SU-DHL-6 (cell line): ENCODE measurements around the gene FKBP5.

ENCODE experiments used
- H2AFZ ChIP-seq: fragments of 200-600 bp; sonication (generic); 2 replicates; pipeline ENCODE4 v1.6.1; 2014; ENCODE audit warnings: low read depth, mild to moderate bottlenecking, moderate library complexity, mixed read lengths, antibody characterized with exemption, low read length; ENCODE audit not compliant: severe bottlenecking
- H3F3A ChIP-seq: fragments of 200-600 bp; shearing (Covaris generic); 2 replicates; pipeline ENCODE4 v1.6.0; 2016; ENCODE audit warnings: antibody characterized with exemption, mild to moderate bottlenecking; ENCODE audit not compliant: insufficient read depth
- H3K27ac ChIP-seq: fragments of 200-600 bp; sonication (generic); 2 replicates; pipeline ENCODE4 v1.5.1; 2016; ENCODE audit warnings: low read depth, mild to moderate bottlenecking, low read length, moderate library complexity, mixed read lengths
- H3K27me3 ChIP-seq: fragments of 200-600 bp; sonication (generic), shearing (Covaris generic); 2 replicates; pipeline ENCODE4 v1.6.0; 2014; ENCODE audit warnings: mild to moderate bottlenecking, low read length
- H3K36me3 ChIP-seq: fragments of 200-600 bp; sonication (generic); 2 replicates; pipeline ENCODE4 v1.6.1; 2014; ENCODE audit warnings: mild to moderate bottlenecking, low read length, mixed read lengths
- H3K4me2 ChIP-seq: fragments of 300-600, 200-600 bp; shearing (Covaris generic), sonication (generic); 2 replicates; pipeline ENCODE4 v1.6.0; 2014; ENCODE audit warnings: low read length, low read depth, mild to moderate bottlenecking; ENCODE audit not compliant: poor library complexity, severe bottlenecking
- H3K4me3 ChIP-seq: fragments of 200-600 bp; sonication (generic); 2 replicates; pipeline ENCODE4 v1.5.1; 2014; ENCODE audit warnings: antibody characterized with exemption, low read length, mild to moderate bottlenecking, mixed read lengths; ENCODE audit not compliant: insufficient read depth, poor library complexity, severe bottlenecking
- H3K79me2 ChIP-seq: fragments of 200-600 bp; sonication (generic); 2 replicates; pipeline ENCODE4 v1.6.1; 2014; ENCODE audit warnings: mild to moderate bottlenecking, low read length, moderate library complexity; ENCODE audit not compliant: insufficient read depth
- H3K9ac ChIP-seq: fragments of 200-600 bp; sonication (generic); 2 replicates; pipeline ENCODE4 v1.7.0; 2014; ENCODE audit warnings: mild to moderate bottlenecking, low read length
- H3K9me2 ChIP-seq: fragments of 200-600 bp; sonication (generic); replicated peaks from 2 replicates; pipeline ENCODE4 v1.6.1; 2014; ENCODE audit warnings: low read length; ENCODE audit not compliant: insufficient read depth
- H3K9me3 ChIP-seq: fragments of 200-600 bp; sonication (generic); 2 replicates; pipeline ENCODE4 v1.6.1; 2014; ENCODE audit warnings: low read length, mixed read lengths; ENCODE audit not compliant: insufficient read depth
- H4K20me1 ChIP-seq: fragments of 200-600 bp; sonication (generic); 2 replicates; pipeline ENCODE4 v1.6.1; 2014; ENCODE audit warnings: low read depth, mild to moderate bottlenecking, antibody characterized with exemption, low read length, moderate library complexity, mixed read lengths
- CTCF ChIP-seq: fragments of 200-600 bp; sonication (generic); IDR thresholded peaks from one replicate; pipeline ENCODE4 v1.5.1; 2017; ENCODE audit warnings: antibody characterized with exemption, mild to moderate bottlenecking, low read length, moderate library complexity; ENCODE audit not compliant: insufficient read depth, poor library complexity, severe bottlenecking
- EZH2phosphoT487 ChIP-seq: fragments of 200-600 bp; sonication (generic), shearing (Covaris generic); conservative IDR thresholded peaks from 2 replicates; pipeline ENCODE4 v1.6.1; 2018; ENCODE audit warnings: mild to moderate bottlenecking, antibody characterized with exemption, low read length, moderate library complexity, mixed read lengths

The FKBP5 gene

GRCh38 chr6:35596448-35597442, 92.0 kb downstream of the FKBP5 start:
- Histone ChIP-seq H3K36me3 (peaks cover 42% of the 10 kb centered on the region), H3K9me2 (no peaks in the 10 kb centered on the region), H3K9ac (no peak overlapping the region), H3K4me2 (no peak overlapping the region), H3F3A (peaks cover 10% of the 10 kb centered on the region; the same call in 1 of the 2 replicates), H3K27ac (no peak overlapping the region), H3K4me3 (no peak overlapping the region), H3K27me3 (no peaks in the 10 kb centered on the region), H2AFZ (no peak overlapping the region), H3K79me2 (peaks cover 17% of the 10 kb centered on the region), H3K9me3 (no peaks in the 10 kb centered on the region), H4K20me1 (no peaks in the 10 kb centered on the region; the same call in 1 of the 2 replicates)
- TF ChIP-seq CTCF (no peak), EZH2phosphoT487 (no peak)

- no peaks in the 10 kb centered on the region; the same call in 1 of the 2 replicates for H4K20me1 ChIP-seq
- H3F3A ChIP-seq = peaks cover 14% of the 10 kb centered on the region; the same call in 1 of the 2 replicates
- H3K9ac ChIP-seq = no peak overlapping the region
- H3K36me3 ChIP-seq = peaks cover 59% of the 10 kb centered on the region
- no peaks in the 10 kb centered on the region; the same call in 1 of the 2 replicates for H3K79me2 ChIP-seq
- H3K4me2 ChIP-seq = no peak overlapping the region
- TF ChIP-seq CTCF (no peak), EZH2phosphoT487 (no peak)
- H3K27ac ChIP-seq = no peak overlapping the region
- H3K4me3 ChIP-seq = no peak overlapping the region
- no peak overlapping the region for H2AFZ ChIP-seq
- H3K9me2 ChIP-seq = no peaks in the 10 kb centered on the region
- H3K9me3 ChIP-seq = no peaks in the 10 kb centered on the region
- no peaks in the 10 kb centered on the region for H3K27me3 ChIP-seq
Observed at GRCh38 chr6:35594503-35595186, 94.1 kb downstream of the FKBP5 start.

GRCh38 chr6:35592178-35592577, 96.5 kb downstream of the FKBP5 start:
- peaks cover 9% of the 10 kb centered on the region; the same call in 1 of the 2 replicates for H3F3A ChIP-seq
- H3K27ac ChIP-seq = no peak overlapping the region
- no peaks in the 10 kb centered on the region for H3K9me3 ChIP-seq
- no peaks in the 10 kb centered on the region for H3K9me2 ChIP-seq
- no peak overlapping the region for H3K4me3 ChIP-seq
- H3K79me2 ChIP-seq = no peaks in the 10 kb centered on the region; the same call in 1 of the 2 replicates
- TF ChIP-seq CTCF (no peak), EZH2phosphoT487 (no peak)
- H4K20me1 ChIP-seq = no peaks in the 10 kb centered on the region; the same call in 1 of the 2 replicates
- H3K27me3 ChIP-seq = no peaks in the 10 kb centered on the region
- H2AFZ ChIP-seq = no peak overlapping the region
- H3K4me2 ChIP-seq = no peak overlapping the region
- H3K9ac ChIP-seq = no peak overlapping the region
- H3K36me3 ChIP-seq = peaks cover 59% of the 10 kb centered on the region
